Measurements from ENCODE around the gene CDC42BPB. TPM values are rescaled to one million over a fixed set of nuclear protein-coding genes. Genes with fewer than 3 reads are reported as not detected.

Gene CDC42BPB
- total RNA-seq, 4 donors from 2014 or later, result 145 to 255 (median 197) TPM

- no peaks in the 10 kb centered on the region for H3K27me3 ChIP-seq
- H3K27ac ChIP-seq, result no peak overlapping the region
- no peak overlapping the region for H3K4me3 ChIP-seq
- H3K9me3 ChIP-seq, result no peaks in the 10 kb centered on the region
- peak in 1 of 3 donors; percentile 7 for DNase-seq
- H3K36me3 ChIP-seq, result peaks cover 0 to 6% (median 0%) of the 10 kb centered on the region in 3 donors
- TF ChIP-seq CTCF (IDR thresholded peaks at IDR 0.05) (no peak), POLR2A (IDR thresholded peaks at IDR 0.05) (no peak)
- peaks cover 0 to 18% (median 0%) of the 10 kb centered on the region in 4 donors for H3K4me1 ChIP-seq
Measured at GRCh38 chr14:103015426-103015825, 41.9 kb downstream of the CDC42BPB start.

GRCh38 chr14:103014466-103015228 lies 42.7 kb downstream of the CDC42BPB start:
- Histone ChIP-seq H3K27me3 (no peaks in the 10 kb centered on the region), H3K4me1 (peaks cover 0 to 18% (median 0%) of the 10 kb centered on the region in 4 donors), H3K9me3 (no peaks in the 10 kb centered on the region), H3K27ac (no peak overlapping the region), H3K4me3 (no peak overlapping the region), H3K36me3 (peaks cover 0 to 11% (median 0%) of the 10 kb centered on the region in 3 donors)
- DNase-seq, result peak in 1 of 3 donors; percentile 10
- no peak for TF ChIP-seq CTCF (IDR thresholded peaks at IDR 0.05)
- TF ChIP-seq POLR2A (IDR thresholded peaks at IDR 0.05), result no peak

GRCh38 chr14:103013028-103013427 lies 44.3 kb downstream of the CDC42BPB start:
- Histone ChIP-seq H3K4me3 (no peak overlapping the region), H3K4me1 (peaks cover 0 to 14% (median 0%) of the 10 kb centered on the region in 4 donors), H3K36me3 (peaks cover 0 to 20% (median 0%) of the 10 kb centered on the region in 3 donors), H3K27me3 (no peaks in the 10 kb centered on the region), H3K27ac (no peak overlapping the region), H3K9me3 (no peaks in the 10 kb centered on the region)
- no peak for TF ChIP-seq CTCF (IDR thresholded peaks at IDR 0.05)
- TF ChIP-seq POLR2A (IDR thresholded peaks at IDR 0.05), result no peak
- peak in 2 of 3 donors; percentile 20 to 34 for DNase-seq

GRCh38 chr14:103009559-103009958 lies 47.8 kb downstream of the CDC42BPB start:
- TF ChIP-seq POLR2A (IDR thresholded peaks at IDR 0.05) (no peak), CTCF (IDR thresholded peaks at IDR 0.05) (no peak)
- Histone ChIP-seq H3K9me3 (no peaks in the 10 kb centered on the region), H3K4me3 (no peak overlapping the region), H3K27me3 (no peaks in the 10 kb centered on the region), H3K4me1 (peaks cover 0 to under 1% (median 0%) of the 10 kb centered on the region in 4 donors), H3K27ac (no peak overlapping the region), H3K36me3 (peaks cover 0 to 28% (median 0%) of the 10 kb centered on the region in 3 donors)
- DNase-seq, result peak in 1 of 3 donors; percentile 11

GRCh38 chr14:103008768-103009357 lies 48.5 kb downstream of the CDC42BPB start:
- no peaks in the 10 kb centered on the region for H3K4me1 ChIP-seq
- H3K27ac ChIP-seq, result no peak overlapping the region
- DNase-seq, result peak in 1 of 3 donors; percentile 26
- H3K27me3 ChIP-seq, result no peaks in the 10 kb centered on the region
- H3K9me3 ChIP-seq, result no peaks in the 10 kb centered on the region
- H3K4me3 ChIP-seq, result no peak overlapping the region
- TF ChIP-seq POLR2A (IDR thresholded peaks at IDR 0.05) (no peak), CTCF (IDR thresholded peaks at IDR 0.05) (no peak)
- peaks cover 0 to 29% (median 0%) of the 10 kb centered on the region in 3 donors for H3K36me3 ChIP-seq

Measured in Peyer's patch (tissue), 4 donors.